OCI-LY1 (cell line): ENCODE data around the gene S1PR2.
"Not testable (repeated sequence)": the region's sequence is repeated elsewhere in the genome, so short reads cannot be mapped to it uniquely, and the experiment has no call there.

Source experiments
- H2AFZ ChIP-seq: fragments of 200-600 bp; sonication (generic), shearing (Covaris generic); 2 replicates; pipeline ENCODE4 v1.6.0; 2014; ENCODE audit warnings: antibody characterized with exemption, mild to moderate bottlenecking, low read length
- H3F3A ChIP-seq: fragments of 200-600 bp; sonication (generic), shearing (Covaris generic); 2 replicates; pipeline ENCODE4 v1.6.0; 2014; ENCODE audit warnings: mild to moderate bottlenecking, antibody characterized with exemption, low read length, moderate library complexity; ENCODE audit not compliant: insufficient read depth
- H3K27ac ChIP-seq: fragments of 200-600 bp; sonication (generic); 2 replicates; pipeline ENCODE4 v1.5.1; 2014; ENCODE audit warnings: low read length, mixed run types, mild to moderate bottlenecking, low read depth; ENCODE audit not compliant: poor library complexity, severe bottlenecking
- H3K27me3 ChIP-seq: fragments of 200-600 bp; sonication (generic); 2 replicates; pipeline ENCODE4 v1.6.0; 2014; ENCODE audit warnings: antibody characterized with exemption, mild to moderate bottlenecking, low read length, moderate library complexity; ENCODE audit not compliant: insufficient read depth
- H3K36me3 ChIP-seq: fragments of 200-600 bp; sonication (generic); 2 replicates; pipeline ENCODE4 v1.6.1; 2014; ENCODE audit warnings: mild to moderate bottlenecking, antibody characterized with exemption, low read length, moderate library complexity, mixed read lengths; ENCODE audit not compliant: insufficient read depth
- H3K4me1 ChIP-seq: fragments of 200-600 bp; sonication (generic); 2 replicates; pipeline ENCODE4 v1.5.1; 2014; ENCODE audit warnings: mild to moderate bottlenecking, low read length, moderate library complexity; ENCODE audit not compliant: insufficient read depth, severe bottlenecking
- H3K4me2 ChIP-seq: fragments of 200-600 bp; sonication (generic), shearing (Covaris generic); 2 replicates; pipeline ENCODE4 v1.6.1; 2014; ENCODE audit warnings: low read length
- H3K4me3 ChIP-seq: fragments of 200-600 bp; sonication (generic); 2 replicates; pipeline ENCODE4 v1.5.1; 2014; ENCODE audit warnings: low read length, low read depth, mild to moderate bottlenecking, mixed read lengths; ENCODE audit not compliant: poor library complexity, severe bottlenecking
- H3K79me2 ChIP-seq: fragments of 200-600 bp; shearing (Covaris generic); 2 replicates; pipeline ENCODE4 v1.6.1; 2016; ENCODE audit warnings: mixed run types, low read length, mixed read lengths; ENCODE audit not compliant: insufficient read depth
- H3K9ac ChIP-seq: fragments of 200-600 bp; sonication (generic), shearing (Covaris generic); 2 replicates; pipeline ENCODE4 v1.6.1; 2014; ENCODE audit warnings: mild to moderate bottlenecking, low read length, mixed read lengths
- H3K9me2 ChIP-seq: fragments of 200-600 bp; sonication (generic), shearing (Covaris generic); 2 replicates; pipeline ENCODE4 v1.6.1; 2014; ENCODE audit warnings: low read depth, mild to moderate bottlenecking, low read length, mixed read lengths
- H3K9me3 ChIP-seq: fragments of 200-600 bp; shearing (Covaris generic); 2 replicates; pipeline ENCODE4 v1.6.1; 2014; ENCODE audit warnings: low read length, mixed read lengths
- H4K20me1 ChIP-seq: fragments of 200-600 bp; sonication (generic), shearing (Covaris generic); 2 replicates; pipeline ENCODE4 v1.6.0; 2016; ENCODE audit warnings: mild to moderate bottlenecking, low read length; ENCODE audit not compliant: insufficient read depth
- EZH2 ChIP-seq: fragments of 200-600 bp; sonication (generic), shearing (Covaris generic); IDR thresholded peaks from 2 replicates; pipeline ENCODE4 v1.8.0; 2017; ENCODE audit warnings: borderline replicate concordance, mixed run types, mild to moderate bottlenecking, antibody characterized with exemption, low read length, moderate library complexity, mixed read lengths
- TF ChIP-seq, protein P1 (sequence below): fragments of 200-600 bp; sonication (generic), shearing (Covaris generic); IDR thresholded peaks from 2 replicates; pipeline ENCODE4 v1.5.1; 2017; ENCODE audit warnings: mild to moderate bottlenecking, antibody characterized with exemption, low read length, moderate library complexity, mixed read lengths

S1PR2 gene

DNA sequence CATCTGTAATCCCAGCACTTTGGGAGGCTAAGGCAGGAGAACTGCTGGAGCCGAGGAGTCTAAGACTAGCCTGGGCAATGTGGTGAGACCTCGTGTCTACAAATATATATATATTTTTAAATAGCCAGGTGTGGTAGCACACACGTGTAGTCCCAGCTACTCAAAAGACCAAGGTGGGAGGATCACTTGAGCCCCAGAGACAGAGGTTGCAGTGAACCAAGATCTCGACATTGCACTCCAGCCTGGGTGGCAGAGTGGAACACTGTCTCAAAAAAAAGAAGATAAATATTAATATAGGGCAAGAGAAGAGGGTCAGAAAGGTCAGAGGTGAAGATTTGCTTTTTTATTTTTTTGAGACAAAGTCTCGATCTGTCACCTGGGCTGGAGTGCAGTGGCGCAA, 15.4 kb upstream of the S1PR2 start:
- H3K27me3 ChIP-seq: no peaks in the 10 kb centered on the region
- no peaks in the 10 kb centered on the region for H3K79me2 ChIP-seq
- H3K4me3 ChIP-seq: no peak overlapping the region
- no peaks in the 10 kb centered on the region for H3K9me2 ChIP-seq
- H3F3A ChIP-seq: peaks cover 9% of the 10 kb centered on the region; the same call in 1 of the 2 replicates
- no peaks in the 10 kb centered on the region for H3K36me3 ChIP-seq
- H2AFZ ChIP-seq: no peak overlapping the region
- peak overlapping the region; percentile 27; the same call in 1 of the 2 replicates for H3K9ac ChIP-seq
- no peak for TF ChIP-seq EZH2
- TF ChIP-seq, protein P1, sequence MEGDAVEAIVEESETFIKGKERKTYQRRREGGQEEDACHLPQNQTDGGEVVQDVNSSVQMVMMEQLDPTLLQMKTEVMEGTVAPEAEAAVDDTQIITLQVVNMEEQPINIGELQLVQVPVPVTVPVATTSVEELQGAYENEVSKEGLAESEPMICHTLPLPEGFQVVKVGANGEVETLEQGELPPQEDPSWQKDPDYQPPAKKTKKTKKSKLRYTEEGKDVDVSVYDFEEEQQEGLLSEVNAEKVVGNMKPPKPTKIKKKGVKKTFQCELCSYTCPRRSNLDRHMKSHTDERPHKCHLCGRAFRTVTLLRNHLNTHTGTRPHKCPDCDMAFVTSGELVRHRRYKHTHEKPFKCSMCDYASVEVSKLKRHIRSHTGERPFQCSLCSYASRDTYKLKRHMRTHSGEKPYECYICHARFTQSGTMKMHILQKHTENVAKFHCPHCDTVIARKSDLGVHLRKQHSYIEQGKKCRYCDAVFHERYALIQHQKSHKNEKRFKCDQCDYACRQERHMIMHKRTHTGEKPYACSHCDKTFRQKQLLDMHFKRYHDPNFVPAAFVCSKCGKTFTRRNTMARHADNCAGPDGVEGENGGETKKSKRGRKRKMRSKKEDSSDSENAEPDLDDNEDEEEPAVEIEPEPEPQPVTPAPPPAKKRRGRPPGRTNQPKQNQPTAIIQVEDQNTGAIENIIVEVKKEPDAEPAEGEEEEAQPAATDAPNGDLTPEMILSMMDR: no peak
- H3K27ac ChIP-seq: peak overlapping the region; percentile 98
- H3K4me2 ChIP-seq: no peak overlapping the region
- H3K9me3 ChIP-seq: no peaks in the 10 kb centered on the region
- no peaks in the 10 kb centered on the region for H4K20me1 ChIP-seq
- peaks cover 77% of the 10 kb centered on the region for H3K4me1 ChIP-seq

- Histone ChIP-seq H4K20me1 (no peaks in the 10 kb centered on the region), H3K9me2 (no peaks in the 10 kb centered on the region), H3K36me3 (no peaks in the 10 kb centered on the region), H3K4me1 (peaks cover 79% of the 10 kb centered on the region), H3K9me3 (no peaks in the 10 kb centered on the region), H3K4me2 (peak overlapping the region; percentile 22; the same call in 1 of the 2 replicates), H3K27ac (peak overlapping the region; percentile 98), H3K79me2 (no peaks in the 10 kb centered on the region), H3K4me3 (no peak overlapping the region), H3K9ac (peak overlapping the region; percentile 41; the same call in 1 of the 2 replicates), H3F3A (peaks cover 9% of the 10 kb centered on the region; the same call in 1 of the 2 replicates), H3K27me3 (no peaks in the 10 kb centered on the region), H2AFZ (no peak overlapping the region)
- TF ChIP-seq, protein P1: no peak
- no peak for TF ChIP-seq EZH2
Observed at GRCh38 chr19:10245189-10245939, 14.2 kb upstream of the S1PR2 start.

DNA sequence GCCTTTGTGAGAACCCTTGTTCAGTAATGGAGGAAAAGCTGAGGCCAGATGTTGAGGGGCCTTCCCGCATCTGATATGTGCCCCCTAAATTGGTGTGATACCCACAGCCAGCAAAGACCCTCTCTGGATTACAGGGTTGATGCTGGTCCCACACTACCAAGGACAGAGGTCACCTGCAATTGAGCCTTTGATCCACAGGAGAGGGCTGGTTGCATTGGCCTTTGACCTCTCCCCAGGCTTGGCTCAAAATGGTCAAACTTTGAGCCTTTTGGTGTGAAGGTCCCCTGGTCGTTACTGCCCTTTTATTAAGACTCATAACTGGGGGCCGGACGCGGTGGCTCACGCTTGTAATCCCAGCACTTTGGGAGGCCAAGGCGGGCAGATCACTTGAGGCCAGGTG, 12.5 kb upstream of the S1PR2 start:
- H3K4me2 ChIP-seq: peak overlapping the region; percentile 14; the same call in 1 of the 2 replicates
- peaks cover 9% of the 10 kb centered on the region; the same call in 1 of the 2 replicates for H3F3A ChIP-seq
- peak overlapping the region; percentile 98 for H3K27ac ChIP-seq
- H3K79me2 ChIP-seq: no peaks in the 10 kb centered on the region
- TF ChIP-seq, protein P1: no peak
- TF ChIP-seq EZH2: no peak
- no peaks in the 10 kb centered on the region for H4K20me1 ChIP-seq
- peak overlapping the region; percentile 60 for H3K9ac ChIP-seq
- H3K4me1 ChIP-seq: peaks cover 92% of the 10 kb centered on the region
- H3K27me3 ChIP-seq: no peaks in the 10 kb centered on the region
- H3K9me2 ChIP-seq: no peaks in the 10 kb centered on the region
- no peaks in the 10 kb centered on the region for H3K36me3 ChIP-seq
- H3K9me3 ChIP-seq: no peaks in the 10 kb centered on the region
- H2AFZ ChIP-seq: no peak overlapping the region
- H3K4me3 ChIP-seq: no peak overlapping the region

DNA sequence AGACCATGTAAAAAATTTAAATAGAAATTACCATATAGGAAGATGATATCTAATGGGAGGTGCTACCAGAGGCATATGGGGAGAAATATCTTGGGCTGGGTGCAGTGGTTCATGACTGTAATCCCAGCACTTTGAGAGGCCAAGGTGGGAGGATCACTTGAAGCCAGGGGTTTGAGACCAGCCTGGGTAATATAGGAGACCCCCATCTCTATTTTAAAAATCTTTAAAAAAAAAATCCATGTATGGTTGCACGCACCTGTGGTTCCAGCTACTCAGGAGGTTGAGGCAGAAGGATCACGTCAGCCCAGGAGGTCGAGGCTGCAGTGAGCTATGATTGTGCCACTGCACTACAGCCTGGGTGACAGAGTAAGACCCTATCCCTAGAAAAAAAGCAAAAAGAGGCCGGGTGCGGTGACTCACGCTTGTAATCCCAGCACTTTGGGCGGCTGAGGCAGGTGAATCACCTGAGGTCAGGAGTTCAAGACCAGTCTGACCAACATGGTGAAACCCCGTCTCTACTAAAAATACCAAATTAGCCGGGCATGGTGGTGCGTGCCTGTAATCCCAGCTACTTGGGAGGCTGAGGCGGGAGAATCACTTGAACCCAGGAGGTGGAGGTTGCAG, 10.8 kb upstream of the S1PR2 start:
- Histone ChIP-seq H3K9ac (peak overlapping the region; percentile 61), H3K4me1 (peaks cover 96% of the 10 kb centered on the region), H3K4me2 (peak overlapping the region; percentile 51), H3K4me3 (peak overlapping the region; percentile 43), H3K27ac (peak overlapping the region; percentile 98)
- not testable (repeated sequence) for H3F3A ChIP-seq, H2AFZ ChIP-seq, H3K27me3 ChIP-seq, H3K9me3 ChIP-seq, H3K9me2 ChIP-seq, H3K79me2 ChIP-seq, H3K36me3 ChIP-seq, H4K20me1 ChIP-seq
